Body of pancreas (tissue), 4 donors: ENCODE measurements around the gene CRYGD. TPM values are rescaled to one million over a fixed set of nuclear protein-coding genes. Genes with fewer than 3 reads are reported as not detected.

Source experiments
- ATAC-seq: fragments of 150-250 bp; one replicate; pipeline ENCODE4 v1.9.1; 2016
- DNase-seq, 4 donors: peaks; one replicate each; pipeline ENCODE4 v3.0.0-alpha.2; 2019
- H3K27ac ChIP-seq, 4 donors: fragments of 200-600 bp; sonication (generic); 1 replicate in 3 of 4; 2 replicates in 1 of 4; pipeline versions ENCODE4 v1.5.1 to v1.6.1; 2016 to 2019; ENCODE audit warnings: mild to moderate bottlenecking in 1 of 4, mixed read lengths in 1 of 4, moderate library complexity in 1 of 4
- H3K27me3 ChIP-seq, 2 donors: fragments of 200-600 bp; sonication (generic); one replicate each; pipeline ENCODE4 v1.6.0; 2016; ENCODE audit warnings: mild to moderate bottlenecking in 1 of 2
- H3K36me3 ChIP-seq, 2 donors: fragments of 200-600 bp; sonication (generic); replicated peaks in 1 of 2; 2 replicates each; pipeline ENCODE4 v1.5.1; 2016; ENCODE audit warnings: low read depth in 2 of 2; ENCODE audit not compliant: insufficient read depth in 1 of 2
- H3K4me1 ChIP-seq: fragments of 200-600 bp; sonication (generic); one replicate; pipeline ENCODE4 v1.6.0; 2016
- H3K4me3 ChIP-seq, 2 donors: fragments of 200-600 bp; sonication (generic); 1 replicate in 1 of 2; 2 replicates in 1 of 2; pipeline ENCODE4 v1.5.1; 2016 to 2019
- H3K9me3 ChIP-seq, 3 donors: fragments of 200-600 bp; sonication (generic); 1 replicate in 2 of 3; 2 replicates in 1 of 3; pipeline ENCODE4 v1.5.1; 2016
- POLR2A ChIP-seq, 3 donors: fragments of 450-650 bp; IDR thresholded peaks; one replicate each; pipeline ENCODE4 v1.6.1; 2016; ENCODE audit warnings: antibody characterized with exemption in 3 of 3, mild to moderate bottlenecking in 2 of 3
- WGBS, 2 donors: methylation state at CpG; one replicate each; pipeline ENCODE4 v1.1.5; 2017; 5-methylcytosine and 5-hydroxymethylcytosine counted together
- intact Hi-C: fragments of 100-400 bp; cut with DNase I; formaldehyde crosslinking; loops from one replicate; pipeline ENCODE4 v1.15.1; 2023
- total RNA-seq, 2 donors: library from RNA; depleted of rRNA; stranded (reverse); fragments of >200 nt; gene quantifications; one replicate each; pipeline ENCODE4 v1.1.0, GENCODE V29; 2016
- TF ChIP-seq, protein P1 (sequence below), 7 experiments: fragments of 450-650 bp in 4 of 7; fragments of 200-600 bp in 3 of 7; sonication (generic) in 3 of 7; IDR thresholded peaks; one replicate each; pipeline ENCODE4 v1.5.1; 2016 to 2019; ENCODE audit warnings: antibody characterized with exemption in 7 of 7

CRYGD gene
- total RNA-seq, 2 donors from 2014 or later: not detected

DNA sequence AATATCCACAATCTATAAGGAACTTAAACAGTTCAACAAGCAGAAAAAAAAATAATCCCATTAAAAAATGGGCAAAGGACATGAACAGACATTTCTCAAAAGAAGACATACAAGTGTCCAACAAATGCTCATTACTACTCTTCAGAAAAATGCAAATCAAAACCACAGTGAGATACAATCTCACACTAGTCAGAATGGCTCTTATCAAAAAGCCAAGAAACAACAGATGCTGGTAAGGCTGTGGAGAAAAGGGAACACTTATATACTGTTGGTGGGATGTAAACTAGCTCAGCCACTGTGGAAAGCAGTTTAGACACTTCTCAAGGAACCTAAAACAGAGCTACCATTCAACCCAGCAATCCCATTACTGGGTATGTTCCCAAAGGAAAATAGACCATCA is 28.8 kb upstream of the CRYGD start:
- Histone ChIP-seq H3K36me3 (no peaks in the 10 kb centered on the region), H3K4me1 (no peaks in the 10 kb centered on the region), H3K27me3 (no peaks in the 10 kb centered on the region), H3K9me3 (no peaks in the 10 kb centered on the region), H3K27ac (no peak overlapping the region), H3K4me3 (no peak overlapping the region)
- DNase-seq (no peak), ATAC-seq (no peak)
- TF ChIP-seq, protein P1, sequence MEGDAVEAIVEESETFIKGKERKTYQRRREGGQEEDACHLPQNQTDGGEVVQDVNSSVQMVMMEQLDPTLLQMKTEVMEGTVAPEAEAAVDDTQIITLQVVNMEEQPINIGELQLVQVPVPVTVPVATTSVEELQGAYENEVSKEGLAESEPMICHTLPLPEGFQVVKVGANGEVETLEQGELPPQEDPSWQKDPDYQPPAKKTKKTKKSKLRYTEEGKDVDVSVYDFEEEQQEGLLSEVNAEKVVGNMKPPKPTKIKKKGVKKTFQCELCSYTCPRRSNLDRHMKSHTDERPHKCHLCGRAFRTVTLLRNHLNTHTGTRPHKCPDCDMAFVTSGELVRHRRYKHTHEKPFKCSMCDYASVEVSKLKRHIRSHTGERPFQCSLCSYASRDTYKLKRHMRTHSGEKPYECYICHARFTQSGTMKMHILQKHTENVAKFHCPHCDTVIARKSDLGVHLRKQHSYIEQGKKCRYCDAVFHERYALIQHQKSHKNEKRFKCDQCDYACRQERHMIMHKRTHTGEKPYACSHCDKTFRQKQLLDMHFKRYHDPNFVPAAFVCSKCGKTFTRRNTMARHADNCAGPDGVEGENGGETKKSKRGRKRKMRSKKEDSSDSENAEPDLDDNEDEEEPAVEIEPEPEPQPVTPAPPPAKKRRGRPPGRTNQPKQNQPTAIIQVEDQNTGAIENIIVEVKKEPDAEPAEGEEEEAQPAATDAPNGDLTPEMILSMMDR (IDR thresholded peaks at IDR 0.05): no peak
- TF ChIP-seq POLR2A (IDR thresholded peaks at IDR 0.05): no peak
- intact Hi-C loops: no loop called here

DNA sequence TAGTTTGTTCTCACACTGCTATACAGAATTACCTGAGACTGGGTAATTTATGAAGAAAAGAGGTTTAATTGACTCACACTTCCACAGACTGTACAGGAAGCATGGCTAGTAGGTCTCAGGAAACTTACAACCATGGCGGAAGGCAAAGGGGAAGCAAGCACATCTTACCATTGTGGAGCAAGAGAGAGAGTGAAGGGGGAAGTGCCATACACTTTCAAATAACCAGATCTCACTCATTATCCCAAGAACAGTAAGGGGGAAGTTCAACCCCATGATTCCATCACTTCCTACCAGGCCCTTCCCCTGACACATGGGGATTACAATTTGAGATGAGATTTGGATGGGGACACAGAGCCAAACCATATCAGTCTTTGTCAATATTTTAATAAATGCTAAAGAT is 26.6 kb upstream of the CRYGD start:
- Histone ChIP-seq H3K9me3 (no peaks in the 10 kb centered on the region), H3K36me3 (no peaks in the 10 kb centered on the region), H3K27me3 (no peaks in the 10 kb centered on the region), H3K4me3 (no peak overlapping the region), H3K4me1 (no peaks in the 10 kb centered on the region), H3K27ac (no peak overlapping the region)
- intact Hi-C loops: no loop called here
- 76 to 100% methylated on average over 1 of the region's 1 CpG for WGBS, 2 donors
- DNase-seq: no peak
- no peak for ATAC-seq
- no peak for TF ChIP-seq POLR2A (IDR thresholded peaks at IDR 0.05)
- TF ChIP-seq, protein P1 (IDR thresholded peaks at IDR 0.05): no peak

DNA sequence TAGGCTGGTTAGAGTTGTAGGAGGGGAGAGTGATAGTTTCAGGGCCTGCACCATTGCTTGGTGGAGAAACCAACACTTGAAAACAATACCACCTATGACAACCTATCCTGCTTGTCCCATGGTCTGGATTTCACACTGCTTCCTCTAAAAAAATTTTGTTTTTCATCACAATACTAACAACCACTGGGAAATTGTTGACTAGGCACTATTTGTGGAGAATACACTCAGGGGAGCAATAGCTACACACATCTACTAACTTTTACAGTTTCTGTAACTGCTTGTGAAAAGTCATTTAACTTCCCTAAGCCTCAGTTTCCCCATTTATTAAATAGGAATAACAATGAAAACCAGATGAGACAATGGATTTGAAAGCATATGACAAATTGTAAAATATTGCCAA is 25.8 kb upstream of the CRYGD start:
- DNase-seq (no peak), ATAC-seq (no peak)
- H3K27ac ChIP-seq: no peak overlapping the region
- intact Hi-C loops: no loop called here
- TF ChIP-seq, protein P1 (IDR thresholded peaks at IDR 0.05): no peak
- no peak for TF ChIP-seq POLR2A (IDR thresholded peaks at IDR 0.05)
- no peaks in the 10 kb centered on the region for H3K4me1 ChIP-seq
- H3K36me3 ChIP-seq: no peaks in the 10 kb centered on the region
- no peaks in the 10 kb centered on the region for H3K27me3 ChIP-seq
- H3K9me3 ChIP-seq: no peaks in the 10 kb centered on the region
- no peak overlapping the region for H3K4me3 ChIP-seq

DNA sequence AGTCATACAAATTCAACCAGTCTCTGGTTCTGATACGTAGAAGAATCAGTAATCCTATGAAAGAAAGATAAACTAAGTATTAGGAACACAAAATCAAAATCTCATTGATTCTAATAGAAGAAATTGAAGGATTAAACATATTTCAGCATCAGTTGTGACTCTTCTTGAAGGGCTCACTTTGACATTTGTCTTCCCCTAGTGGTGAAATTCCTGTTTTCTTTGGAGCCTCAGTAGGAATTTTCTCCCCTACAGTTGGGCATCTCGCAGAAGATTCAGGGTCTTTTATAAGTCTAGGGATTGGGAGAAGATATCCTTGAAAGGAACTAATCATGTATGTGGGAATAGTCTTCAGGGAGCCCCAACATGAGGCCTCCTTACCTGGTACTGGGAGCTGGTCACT is 24.5 kb upstream of the CRYGD start:
- ATAC-seq (no peak), DNase-seq (no peak)
- WGBS, 2 donors: 63 to 67% methylated on average over 2 of the region's 2 CpGs
- no peaks in the 10 kb centered on the region for H3K4me1 ChIP-seq
- H3K27me3 ChIP-seq: no peaks in the 10 kb centered on the region
- H3K4me3 ChIP-seq: no peak overlapping the region
- H3K36me3 ChIP-seq: no peaks in the 10 kb centered on the region
- TF ChIP-seq POLR2A (IDR thresholded peaks at IDR 0.05): no peak
- TF ChIP-seq, protein P1 (IDR thresholded peaks at IDR 0.05): no peak
- intact Hi-C loops: no loop called here
- no peak overlapping the region for H3K27ac ChIP-seq
- no peaks in the 10 kb centered on the region for H3K9me3 ChIP-seq

DNA sequence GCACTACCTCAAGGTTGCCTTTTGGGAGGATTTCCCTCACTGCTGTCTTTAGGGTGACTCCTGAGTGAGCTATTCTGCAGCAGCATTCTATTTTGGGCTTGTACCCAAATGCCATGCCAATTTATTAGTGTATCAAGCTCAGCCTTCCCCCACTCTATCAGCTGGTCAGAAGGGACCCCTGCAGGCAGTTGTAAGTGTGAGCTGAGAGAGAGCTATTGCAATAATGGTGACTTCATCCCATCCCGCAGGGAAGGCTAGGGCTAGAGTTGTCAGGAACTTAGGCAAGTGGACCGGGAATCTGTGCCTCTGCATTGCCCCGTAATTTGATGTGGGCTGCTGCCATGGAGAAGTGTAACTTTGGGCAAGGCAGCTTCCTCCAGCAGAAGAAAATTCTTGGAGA is 23.4 kb upstream of the CRYGD start:
- Histone ChIP-seq H3K36me3 (no peaks in the 10 kb centered on the region), H3K27me3 (no peaks in the 10 kb centered on the region), H3K27ac (no peak overlapping the region), H3K4me3 (no peak overlapping the region), H3K4me1 (no peaks in the 10 kb centered on the region), H3K9me3 (no peaks in the 10 kb centered on the region)
- intact Hi-C loops: no loop called here
- TF ChIP-seq POLR2A (IDR thresholded peaks at IDR 0.05): no peak
- TF ChIP-seq, protein P1 (IDR thresholded peaks at IDR 0.05): no peak
- no peak for DNase-seq
- 79 to 81% methylated on average over 3 of the region's 3 CpGs for whole genome bisulfite sequencing, 2 donors
- no peak for ATAC-seq
